Measurements from ENCODE around the gene PHC2. TPM values are rescaled to one million over a fixed set of nuclear protein-coding genes. Genes with fewer than 3 reads are reported as not detected.

The PHC2 gene
- total and polyA plus RNA-seq, 9 of the 15 experiments (the other 6 are each of a cell fraction or from before 2014, with no cell fraction given) = 3.1 to 67.6 (median 34.6) TPM

DNA sequence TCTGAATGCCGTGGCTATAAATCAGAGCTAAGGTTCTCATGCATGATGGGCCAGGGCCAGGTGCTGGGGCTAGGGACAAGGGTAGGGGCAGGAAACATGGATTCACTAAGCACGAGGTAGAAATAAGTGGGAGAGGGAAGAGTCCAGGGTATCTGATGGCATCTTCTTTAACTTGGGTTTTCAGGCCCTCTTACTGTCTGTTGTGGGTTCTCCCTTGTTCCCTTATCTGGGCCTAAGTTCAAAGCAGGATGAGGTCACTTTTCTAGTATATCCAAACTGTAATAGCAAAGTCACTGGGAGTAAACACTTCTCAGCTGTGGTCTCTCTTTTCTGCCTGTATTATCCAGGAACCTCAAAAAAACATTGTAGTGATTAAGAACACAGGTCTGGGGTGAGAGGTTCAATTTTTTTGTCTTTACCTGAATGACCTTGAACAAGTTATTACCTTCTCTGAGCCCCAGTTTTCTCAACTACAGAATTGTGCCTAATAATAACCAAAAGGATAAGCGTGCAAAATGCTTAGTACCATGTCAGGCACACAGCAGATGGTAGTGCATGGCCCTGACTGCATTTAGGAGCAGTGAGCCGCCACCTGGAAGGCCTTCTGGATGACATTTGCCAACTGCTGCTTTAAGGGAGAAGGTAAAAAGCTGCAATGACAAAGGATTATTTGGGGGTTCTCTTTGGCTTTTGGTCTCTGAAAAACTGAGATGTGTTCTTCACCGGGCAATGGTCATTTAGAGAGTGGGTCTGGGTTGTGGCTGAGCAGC lies 56.4 kb downstream of the PHC2 start (continued):
- no peak for TF ChIP-seq MXI1 (IDR thresholded peaks at IDR 0.05; ENCODE audit: low read depth, low read length)
- TF ChIP-seq, protein P1, sequence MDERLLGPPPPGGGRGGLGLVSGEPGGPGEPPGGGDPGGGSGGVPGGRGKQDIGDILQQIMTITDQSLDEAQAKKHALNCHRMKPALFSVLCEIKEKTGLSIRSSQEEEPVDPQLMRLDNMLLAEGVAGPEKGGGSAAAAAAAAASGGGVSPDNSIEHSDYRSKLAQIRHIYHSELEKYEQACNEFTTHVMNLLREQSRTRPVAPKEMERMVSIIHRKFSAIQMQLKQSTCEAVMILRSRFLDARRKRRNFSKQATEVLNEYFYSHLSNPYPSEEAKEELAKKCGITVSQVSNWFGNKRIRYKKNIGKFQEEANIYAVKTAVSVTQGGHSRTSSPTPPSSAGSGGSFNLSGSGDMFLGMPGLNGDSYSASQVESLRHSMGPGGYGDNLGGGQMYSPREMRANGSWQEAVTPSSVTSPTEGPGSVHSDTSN (CRISPR knock-in tag; IDR thresholded peaks at IDR 0.05; ENCODE audit: low read depth) = no peak
- TF ChIP-seq, protein P1 (tag; conservative IDR thresholded peaks at IDR 0.05; ENCODE audit: low read depth) = no peak
- TF ChIP-seq, protein P2, sequence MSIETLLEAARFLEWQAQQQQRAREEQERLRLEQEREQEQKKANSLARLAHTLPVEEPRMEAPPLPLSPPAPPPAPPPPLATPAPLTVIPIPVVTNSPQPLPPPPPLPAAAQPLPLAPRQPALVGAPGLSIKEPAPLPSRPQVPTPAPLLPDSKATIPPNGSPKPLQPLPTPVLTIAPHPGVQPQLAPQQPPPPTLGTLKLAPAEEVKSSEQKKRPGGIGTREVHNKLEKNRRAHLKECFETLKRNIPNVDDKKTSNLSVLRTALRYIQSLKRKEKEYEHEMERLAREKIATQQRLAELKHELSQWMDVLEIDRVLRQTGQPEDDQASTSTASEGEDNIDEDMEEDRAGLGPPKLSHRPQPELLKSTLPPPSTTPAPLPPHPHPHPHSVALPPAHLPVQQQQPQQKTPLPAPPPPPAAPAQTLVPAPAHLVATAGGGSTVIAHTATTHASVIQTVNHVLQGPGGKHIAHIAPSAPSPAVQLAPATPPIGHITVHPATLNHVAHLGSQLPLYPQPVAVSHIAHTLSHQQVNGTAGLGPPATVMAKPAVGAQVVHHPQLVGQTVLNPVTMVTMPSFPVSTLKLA (conservative IDR thresholded peaks at IDR 0.05) = no peak

DNA sequence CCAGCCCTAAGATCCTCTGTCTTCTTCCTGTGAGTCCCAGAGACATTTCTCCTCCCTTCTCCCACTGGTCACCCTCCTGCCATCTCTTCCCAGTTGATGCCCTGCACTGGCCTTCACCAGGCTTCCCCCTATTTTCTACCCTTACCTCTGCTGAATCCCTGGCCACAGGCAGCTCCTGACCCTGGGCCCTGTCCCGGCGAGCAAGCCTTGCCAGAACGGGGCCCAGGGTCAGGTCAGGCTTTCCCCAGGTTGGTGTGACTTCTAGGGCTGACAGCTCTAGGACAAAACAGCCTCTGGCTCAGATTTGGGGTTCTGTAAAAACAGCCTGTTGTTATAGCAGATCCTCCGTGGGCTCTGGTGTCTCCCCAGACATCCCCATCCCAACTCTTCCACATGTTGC lies 57.3 kb downstream of the PHC2 start:
- Histone ChIP-seq H3K9me3 (replicated peaks; ENCODE audit: control insufficient read depth, insufficient read depth, low read depth, low read length) (no peaks in the 10 kb centered on the region), H3K4me1 (replicated peaks in 1 of 2; ENCODE audit: control insufficient read depth in 2 of 2, insufficient read depth in 2 of 2, low read length in 2 of 2) (peaks cover 4 to 10% of the 10 kb centered on the region in 2 experiments), H3K27ac (ENCODE audit: extremely low read depth, low read depth, low read length) (no peak overlapping the region), H4K20me1 (replicated peaks; ENCODE audit: control insufficient read depth, insufficient read depth, low read length) (peaks cover 18% of the 10 kb centered on the region), H2AFZ (ENCODE audit: low read depth, low read length) (no peak overlapping the region), H3K4me3 (no peak overlapping the region), H3K4me2 (ENCODE audit: insufficient read depth, low read length) (no peak overlapping the region), H3K79me2 (ENCODE audit: control insufficient read depth, insufficient read depth, low read length) (no peaks in the 10 kb centered on the region), H3K9ac (ENCODE audit: insufficient read depth in 1 of 2, low read depth in 2 of 2, low read length in 2 of 2) (0 out of 4 replicates have a peak overlapping the region, but pooled peaks of 1 of the 2 experiments have one; percentile 42), H3K36me3 (ENCODE audit: control insufficient read depth, insufficient read depth, low read length) (no peaks in the 10 kb centered on the region), H3K27me3 (ENCODE audit: control insufficient read depth in 2 of 2, insufficient read depth in 2 of 2, low read length in 2 of 2) (peaks cover 23 to 40% of the 10 kb centered on the region in 2 experiments), H3K9me1 (ENCODE audit: control insufficient read depth, insufficient read depth, low read length) (no peaks in the 10 kb centered on the region)
- 0 out of 2 replicates have a peak, but pooled peaks have one; percentile 4 for TF ChIP-seq ZKSCAN8 (CRISPR knock-in tag; IDR thresholded peaks at IDR 0.05)
- TF ChIP-seq PPARD (CRISPR knock-in tag; IDR thresholded peaks at IDR 0.05) = no peak
- in situ Hi-C loops (cut with MboI) = no loop called here
- CTCF ChIA-PET (ENCODE audit: low intra/inter-chr PET ratio) = no interaction called here
- intact Hi-C loops (cut with micrococcal nuclease) = loop anchor here (5.0 kb wide), 2 partner anchors 84 to 99 kb away; partner anchors contain the start of gene ZSCAN20
- ATAC-seq (no peak), DNase-seq (ENCODE audit: extremely low read depth in 1 of 4, low spot score in 3 of 4) (no peak), FAIRE-seq (no peak)
- BruUV-seq (replicated peaks) = no TSS peak
- WGBS (ENCODE audit: insufficient coverage, low coverage, missing lambda C conversion rate) = 16% methylated on average over 4 of the region's 4 CpGs
- POLR2A ChIA-PET = interaction anchor here (0.7 kb wide), 1 partner anchor 14 kb away, joined by 5 read pairs; no protein-coding TSS in a partner anchor

Data from K562 (cell line).